Right ventricle myocardium inferior (tissue), 1 donor: ENCODE results near the gene ADCK2. TPM values are rescaled to one million over a fixed set of nuclear protein-coding genes. Genes with fewer than 3 reads are reported as not detected.
A peak's percentile ranks its signal among the peaks of the same experiment; 100 is the strongest.
"Not testable (repeated sequence)": the region's sequence is repeated elsewhere in the genome, so short reads cannot be mapped to it uniquely, and the experiment has no call there.

ENCODE experiments used
- ATAC-seq: fragments of 200-7000 bp; cut with Tn5 transposase; one replicate; pipeline ENCODE4 v1.9.1; 2020; ENCODE audit warnings: mild to moderate bottlenecking, moderate library complexity
- DNase-seq: peaks from one replicate; pipeline ENCODE4 v3.0.0; 2021; ENCODE audit errors: missing footprints
- intact Hi-C: fragments of 100-400 bp; cut with DNase I; formaldehyde crosslinking; loops from one replicate; pipeline ENCODE4 v1.11.0; 2022
- total RNA-seq: library from RNA; stranded (reverse); fragmentation: NEBNext Ultra II Directional; extraction: Animal tissue kit (Norgen Biotek cat#: 25700); gene quantifications from one replicate; pipeline ENCODE4 v1.2.1, GENCODE V29; 2021
- donor health status: DM: no; HTN: yes; CAD: no; lungs with severe emphysema.

Gene ADCK2
- total RNA-seq, 1 donor from 2014 or later = 11.6 TPM

- DNase-seq = no peak
- ATAC-seq = no peak
- intact Hi-C loops = loop anchor here (5.0 kb wide), 1 partner anchor 99 kb away; no protein-coding TSS in a partner anchor
Measured at GRCh38 chr7:140641524-140642195, 31.1 kb upstream of the ADCK2 start.

- ATAC-seq (no peak), DNase-seq (no peak)
Measured at GRCh38 chr7:140643416-140643815, 29.3 kb upstream of the ADCK2 start.

GRCh38 chr7:140644761-140645160 lies 28.0 kb upstream of the ADCK2 start:
- intact Hi-C loops = loop anchor here (5.0 kb wide), 1 partner anchor 102 kb away; no protein-coding TSS in a partner anchor
- DNase-seq = not testable (repeated sequence)

More at GRCh38 chr7:140643416-140643815, 29.3 kb upstream of the ADCK2 start:
- intact Hi-C loops = loop anchor here (5.0 kb wide), 1 partner anchor 101 kb away; no protein-coding TSS in a partner anchor

GRCh38 chr7:140645166-140645900 lies 27.4 kb upstream of the ADCK2 start:
- DNase-seq (no peak), ATAC-seq (no peak)
- intact Hi-C loops = no loop called here

More at GRCh38 chr7:140644761-140645160, 28.0 kb upstream of the ADCK2 start:
- not testable (repeated sequence) for ATAC-seq

- intact Hi-C loops = no loop called here
- DNase-seq (no peak), ATAC-seq (peak; percentile 48)
Measured at GRCh38 chr7:140646931-140647647, 25.7 kb upstream of the ADCK2 start.

GRCh38 chr7:140649556-140650205 lies 23.1 kb upstream of the ADCK2 start:
- ATAC-seq (peak; percentile 50), DNase-seq (no peak)
- intact Hi-C loops = no loop called here

GRCh38 chr7:140650367-140650766 lies 22.4 kb upstream of the ADCK2 start:
- intact Hi-C loops = no loop called here
- no peak for ATAC-seq
- DNase-seq = no peak

GRCh38 chr7:140653319-140654108 lies 19.2 kb upstream of the ADCK2 start:
- ATAC-seq (peak; percentile 66), DNase-seq (no peak)
- intact Hi-C loops = loop anchor here (1.0 to 2.0 kb wide), 2 partner anchors 135 to 179 kb away; no protein-coding TSS in a partner anchor

GRCh38 chr7:140654109-140654387 lies 18.7 kb upstream of the ADCK2 start:
- DNase-seq (no peak), ATAC-seq (no peak)
- intact Hi-C loops = no loop called here

- DNase-seq = no peak
- intact Hi-C loops = no loop called here
- ATAC-seq = no peak
Measured at GRCh38 chr7:140654661-140655060, 18.1 kb upstream of the ADCK2 start.

- intact Hi-C loops = no loop called here
- ATAC-seq (no peak), DNase-seq (no peak)
Measured at GRCh38 chr7:140655511-140656408, 17.0 kb upstream of the ADCK2 start.

- no peak for DNase-seq
- ATAC-seq = peak; percentile 63
- intact Hi-C loops = no loop called here
Measured at GRCh38 chr7:140656548-140657515, 15.9 kb upstream of the ADCK2 start.

GRCh38 chr7:140657891-140658290 lies 14.9 kb upstream of the ADCK2 start:
- ATAC-seq = no peak
- DNase-seq = no peak
- intact Hi-C loops = no loop called here

GRCh38 chr7:140659856-140660255 lies 12.9 kb upstream of the ADCK2 start:
- DNase-seq (no peak), ATAC-seq (no peak)
- intact Hi-C loops = no loop called here

GRCh38 chr7:140661124-140661523 lies 11.6 kb upstream of the ADCK2 start:
- ATAC-seq (no peak), DNase-seq (no peak)
- intact Hi-C loops = no loop called here

GRCh38 chr7:140662938-140663337 lies 9.8 kb upstream of the ADCK2 start:
- intact Hi-C loops, ATAC-seq, DNase-seq: not testable (repeated sequence)
